K562 (cell line): ENCODE data around the gene SLC35F5. TPM values are rescaled to one million over a fixed set of nuclear protein-coding genes. Genes with fewer than 3 reads are reported as not detected.

Source experiments
- ATAC-seq: fragments of 200-7000 bp; cut with Tn5 transposase; 3 replicates; pipeline ENCODE4 v1.9.1; 2020; ENCODE audit warnings: moderate library complexity
- BruUV-seq: library from RNA; stranded (reverse); fragments of 400-500 nt; replicated peaks from 2 replicates; lab custom pipeline; 2021; lab: Mats Ljungman, UMichigan
- CTCF ChIA-PET: fragments of 300-600 bp; formaldehyde crosslinking; extraction: SDS; loops from one replicate; lab custom pipeline; 2021; ENCODE audit warnings: low intra/inter-chr PET ratio; lab: Yijun Ruan, JAX
- POLR2A ChIA-PET: fragments of 300-600, 350-650 bp; sonication (Branson Sonifier 250); formaldehyde crosslinking; extraction: SDS; loops from one replicate; lab custom pipeline; 2021; ENCODE audit warnings: antibody characterized with exemption, inconsistent platforms; lab: Yijun Ruan, JAX
- DNase-seq, 4 experiments: peaks; one replicate each; pipeline versions ENCODE4 v3.0.0 to v3.0.0-alpha.2; 2011 to 2018; ENCODE audit warnings: low spot score in 3 of 4, mixed read lengths in 3 of 4; ENCODE audit errors: extremely low read depth in 1 of 4
- FAIRE-seq: peaks from 2 replicates; lab custom pipeline; 2011; peaks lifted over from hg19 to GRCh38; lab: Jason Lieb, UNC
- H2AFZ ChIP-seq: 2 replicates; pipeline ENCODE4 v1.6.0; 2011; ENCODE audit warnings: low read depth, low read length, control low read depth, inconsistent platforms
- H3K27ac ChIP-seq: fragments of 200-600 bp; 3 replicates; pipeline ENCODE4 v1.8.0; 2011; ENCODE audit warnings: low read depth, mild to moderate bottlenecking, control low read depth, inconsistent platforms, low read length, moderate library complexity, mixed read lengths; ENCODE audit errors: extremely low read depth
- H3K27me3 ChIP-seq, 2 experiments: fragments of 300-600 bp in 1 of 2; 2 replicates in 1 of 2; 3 replicates in 1 of 2; pipeline versions ENCODE4 v1.6.0 to v1.8.0; 2011; ENCODE audit warnings: inconsistent platforms in 2 of 2, low read length in 2 of 2, mild to moderate bottlenecking in 1 of 2, mixed read lengths in 1 of 2, moderate library complexity in 1 of 2; ENCODE audit not compliant: control insufficient read depth in 2 of 2, insufficient read depth in 2 of 2
- H3K36me3 ChIP-seq: fragments of 300-600 bp; 3 replicates; pipeline ENCODE4 v1.8.0; 2011; ENCODE audit warnings: mild to moderate bottlenecking, low read length, inconsistent platforms; ENCODE audit not compliant: control insufficient read depth, insufficient read depth
- H3K4me1 ChIP-seq, 2 experiments: fragments of 200-600 bp in 1 of 2; replicated peaks in 1 of 2; 2 replicates in 1 of 2; 3 replicates in 1 of 2; pipeline versions ENCODE4 v1.5.1 to v1.8.0; 2011; ENCODE audit warnings: inconsistent platforms in 2 of 2, low read length in 2 of 2, mild to moderate bottlenecking in 1 of 2, mixed read lengths in 1 of 2, moderate library complexity in 1 of 2; ENCODE audit not compliant: control insufficient read depth in 2 of 2, insufficient read depth in 2 of 2
- H3K4me2 ChIP-seq: 2 replicates; pipeline ENCODE4 v1.6.1; 2011; ENCODE audit warnings: low read length, control low read depth, inconsistent platforms, mixed read lengths; ENCODE audit not compliant: insufficient read depth
- H3K4me3 ChIP-seq: fragments of 200-600 bp; sonication (generic), shearing (Covaris generic); 2 replicates; pipeline ENCODE4 v1.5.1; 2016; ENCODE audit warnings: control low read depth, inconsistent platforms
- H3K79me2 ChIP-seq: fragments of 200-600 bp; 3 replicates; pipeline ENCODE4 v1.8.0; 2011; ENCODE audit warnings: low read length, inconsistent platforms; ENCODE audit not compliant: control insufficient read depth, insufficient read depth
- H3K9ac ChIP-seq, 2 experiments: 2 replicates each; pipeline versions ENCODE4 v1.6.0 to v1.6.1; 2011; ENCODE audit warnings: low read depth in 2 of 2, low read length in 2 of 2, control low read depth in 1 of 2, inconsistent platforms in 1 of 2, mild to moderate bottlenecking in 1 of 2, mixed read lengths in 1 of 2; ENCODE audit not compliant: insufficient read depth in 1 of 2
- H3K9me1 ChIP-seq: one replicate; pipeline ENCODE4 v1.6.0; 2011; ENCODE audit warnings: inconsistent platforms, mild to moderate bottlenecking, low read length, moderate library complexity; ENCODE audit not compliant: control insufficient read depth, insufficient read depth
- H3K9me3 ChIP-seq: replicated peaks from 2 replicates; pipeline ENCODE4 v1.5.1; 2011; ENCODE audit warnings: low read depth, low read length, inconsistent platforms; ENCODE audit not compliant: control insufficient read depth, insufficient read depth
- H4K20me1 ChIP-seq: replicated peaks from 2 replicates; pipeline ENCODE4 v1.6.1; 2011; ENCODE audit warnings: low read length, inconsistent platforms, mixed read lengths; ENCODE audit not compliant: control insufficient read depth, insufficient read depth
- ASH1L ChIP-seq: fragments of 450-650 bp; IDR thresholded peaks from 2 replicates; pipeline ENCODE4 v1.6.1; 2018; ENCODE audit warnings: borderline replicate concordance, mild to moderate bottlenecking, low read depth; ENCODE audit not compliant: partially characterized antibody
- FOXJ3 ChIP-seq: sonication (generic); formaldehyde crosslinking; IDR thresholded peaks from 2 replicates; pipeline ENCODE4 v1.4.0; 2020; ENCODE audit warnings: mild to moderate bottlenecking, missing genetic modification reagents
- GATAD2B ChIP-seq: fragments of 450-650 bp; IDR thresholded peaks from 2 replicates; pipeline ENCODE4 v1.6.1; 2017; ENCODE audit warnings: mild to moderate bottlenecking, borderline replicate concordance
- JUNB ChIP-seq: fragments of 450-650 bp; formaldehyde crosslinking; conservative IDR thresholded peaks from 2 replicates; pipeline ENCODE4 v1.4.0; 2020; ENCODE audit warnings: mild to moderate bottlenecking
- L3MBTL2 ChIP-seq: fragments of 450-650 bp; IDR thresholded peaks from 2 replicates; pipeline ENCODE4 v1.6.1; 2016; ENCODE audit warnings: mild to moderate bottlenecking, moderate library complexity
- LCOR ChIP-seq: sonication (generic); formaldehyde crosslinking; IDR thresholded peaks from 2 replicates; pipeline ENCODE4 v1.8.0; 2022; ENCODE audit warnings: mild to moderate bottlenecking, missing genetic modification reagents
- NR2C1 ChIP-seq, 2 experiments: fragments of 450-650 bp; IDR thresholded peaks; 2 replicates each; pipeline ENCODE4 v1.6.1; 2017; ENCODE audit warnings: mild to moderate bottlenecking in 2 of 2, antibody characterized with exemption in 1 of 2, inconsistent platforms in 1 of 2, missing compliant biosample characterization in 1 of 2, missing genetic modification characterization in 1 of 2
- RAD21 ChIP-seq, 2 experiments: fragments of 250-450 bp in 1 of 2; fragments of 450-650 bp in 1 of 2; sonication (Bioruptor Pico) in 1 of 2; formaldehyde crosslinking in 1 of 2; IDR thresholded peaks in 1 of 2; conservative IDR thresholded peaks in 1 of 2; 2 replicates each; pipeline versions ENCODE4 v1.4.0 to v1.8.0; 2020 to 2022; ENCODE audit warnings: mild to moderate bottlenecking in 2 of 2, moderate library complexity in 1 of 2
- SIN3B ChIP-seq: fragments of 450-650 bp; IDR thresholded peaks from 2 replicates; pipeline ENCODE4 v1.6.1; 2017; ENCODE audit warnings: low read depth, mild to moderate bottlenecking, moderate library complexity
- ZEB2 ChIP-seq: fragments of 450-650 bp; IDR thresholded peaks from 2 replicates; pipeline ENCODE4 v1.6.1; 2016
- ZNF3 ChIP-seq: fragments of 250-450 bp; sonication (Bioruptor Pico); IDR thresholded peaks from 2 replicates; pipeline ENCODE4 v1.5.0; 2021; ENCODE audit warnings: mild to moderate bottlenecking, moderate library complexity
- ZNF431 ChIP-seq: sonication (generic); formaldehyde crosslinking; IDR thresholded peaks from 2 replicates; pipeline ENCODE4 v1.8.0; 2022; ENCODE audit warnings: mild to moderate bottlenecking, missing genetic modification reagents
- WGBS: fragments of 100-300 bp; shearing (Covaris generic); methylation state at CpG from one replicate; pipeline ENCODE4 v1.1.6; 2016; ENCODE audit warnings: low coverage, mixed read lengths; ENCODE audit not compliant: insufficient coverage; ENCODE audit errors: missing lambda C conversion rate; 5-methylcytosine and 5-hydroxymethylcytosine counted together
- in situ Hi-C: fragments of 300-500 bp; cut with MboI; formaldehyde crosslinking; loops from 4 replicates; pipeline ENCODE4 v1.15.0; 2018; ENCODE audit warnings: inconsistent platforms, mixed read lengths
- intact Hi-C: fragments of 100-400 bp; cut with micrococcal nuclease; formaldehyde crosslinking; loops from 2 replicates; pipeline ENCODE4 v1.14.2; 2022
- polyA plus RNA-seq, 8 experiments: library from polyadenylated mRNA; depleted of rRNA in 4 of 8; stranded (reverse) in 5 of 8; unstranded in 3 of 8; fragments of >200 nt; fragmentation: Nextera tagmentation in 2 of 8; fragmentation: Illumina TruSeq in 1 of 8; extraction: Ambion mirVana in 2 of 8; extraction: Trizol in 1 of 8; gene quantifications; 2 replicates each; pipeline versions ENCODE4 v1.2.1 to v1.2.3, GENCODE V29; 2011 to 2014; ENCODE audit warnings: inconsistent platforms in 1 of 8, missing spikeins in 1 of 8
- total RNA-seq, 7 experiments: library from RNA; depleted of rRNA in 6 of 7; stranded (reverse); fragments of >200 nt in 6 of 7; fragmentation: Illumina TruSeq in 2 of 7; extraction: Trizol in 2 of 7; gene quantifications; 2 replicates each; pipeline versions ENCODE4 v1.2.1 to v1.2.3, GENCODE V29; 2011 to 2021; ENCODE audit warnings: low replicate concordance in 1 of 7
- TF ChIP-seq, protein P1 (sequence below), 2 experiments: fragments of 450-650 bp in 1 of 2; sonication (generic) in 1 of 2; formaldehyde crosslinking in 1 of 2; IDR thresholded peaks in 1 of 2; conservative IDR thresholded peaks in 1 of 2; 2 replicates each; pipeline versions ENCODE4 v1.6.1 to v1.8.1; 2016 to 2023; ENCODE audit warnings: mild to moderate bottlenecking in 2 of 2, moderate library complexity in 2 of 2, inconsistent platforms in 1 of 2, missing genetic modification reagents in 1 of 2
- TF ChIP-seq, protein P2 (sequence below): fragments of 250-450 bp; sonication (Bioruptor Pico); IDR thresholded peaks from 2 replicates; pipeline ENCODE4 v1.5.0; 2021; ENCODE audit warnings: mild to moderate bottlenecking, borderline replicate concordance
- TF ChIP-seq, protein P3 (sequence below): IDR thresholded peaks from 2 replicates; pipeline ENCODE4 v1.6.1; 2011; ENCODE audit not compliant: insufficient read length; ENCODE audit errors: extremely low read depth

Gene SLC35F5
- total and polyA plus RNA-seq, 9 of the 15 experiments (the other 6 are each of a cell fraction or from before 2014, with no cell fraction given), result 4.9 to 50.7 (median 30.5) TPM

DNA sequence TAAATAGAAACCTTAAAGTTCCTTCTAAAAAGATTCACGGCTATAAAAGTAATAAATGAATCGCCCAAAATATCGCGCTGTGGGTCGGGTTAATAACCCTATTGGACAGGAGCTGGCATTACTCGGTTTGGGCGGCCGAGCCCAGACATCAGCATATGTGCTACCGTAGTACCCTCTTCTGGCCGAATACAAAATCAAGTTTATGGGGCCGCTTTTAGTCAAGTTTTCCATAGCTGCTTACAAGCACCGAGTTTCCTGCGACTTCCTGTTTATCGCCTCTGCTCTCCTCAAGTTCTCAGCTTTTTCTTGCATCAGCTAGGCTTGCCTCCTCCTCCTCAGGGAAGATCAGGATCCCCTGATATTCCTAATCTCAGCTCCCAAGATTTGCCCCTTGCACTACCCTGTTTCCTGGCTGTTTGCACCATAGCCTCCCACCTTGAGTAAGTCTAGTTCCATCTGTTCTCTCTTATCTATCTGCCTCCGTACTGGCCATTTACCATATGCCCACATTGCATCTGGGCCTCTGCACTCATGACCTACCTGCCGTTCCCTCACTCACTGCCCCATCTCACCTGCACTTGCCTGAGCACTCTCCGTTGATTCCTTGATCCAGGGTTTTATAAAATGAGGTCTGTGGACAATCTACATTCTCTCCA is 56.1 kb downstream of the SLC35F5 start:
- Histone ChIP-seq H3K9ac (peak overlapping the region in 1 of 2 experiments; percentile 22; a peak in 1 of 4 replicates), H4K20me1 (no peaks in the 10 kb centered on the region), H3K4me2 (peak overlapping the region; percentile 67), H3K4me1 (no peaks in the 10 kb centered on the region), H3K79me2 (no peaks in the 10 kb centered on the region), H3K36me3 (no peaks in the 10 kb centered on the region), H3K27ac (no peak overlapping the region; the same call in 2 of the 3 replicates), H3K9me1 (no peaks in the 10 kb centered on the region), H3K9me3 (no peaks in the 10 kb centered on the region; the same call in 1 of the 2 replicates), H2AFZ (peak overlapping the region; percentile 87), H3K27me3 (no peaks in the 10 kb centered on the region), H3K4me3 (no peak overlapping the region)
- CTCF ChIA-PET, result interaction anchor here (0.9 kb wide), 1 partner anchor 96 kb away, joined by 4 read pairs; no protein-coding TSS in a partner anchor
- intact Hi-C loops (no loop called here), in situ Hi-C loops (no loop called here)
- FAIRE-seq, result peak; percentile 90
- POLR2A ChIA-PET, result interaction anchor here (1.4 kb wide), 1 partner anchor 16 kb away, joined by 3 read pairs; no protein-coding TSS in a partner anchor
- peak; percentile 95 for ATAC-seq
- BruUV-seq, result no TSS peak
- DNase-seq, result peak; percentile 15 to 72 (median 46)
- 11% methylated on average over 17 of the region's 17 CpGs for WGBS
- TF ChIP-seq ZNF431 (CRISPR knock-in tag) (no peak), JUNB (CRISPR knock-in tag) (no peak), GATAD2B (no peak), FOXJ3 (CRISPR knock-in tag) (no peak), RAD21 (CRISPR knock-in tag; conservative IDR thresholded peaks at IDR 0.05 in 1 of 2, IDR thresholded peaks at IDR 0.05 in 1 of 2) (peak; percentile 87 to 90), ZEB2 (0 out of 2 replicates have a peak, but pooled peaks have one; percentile 12), L3MBTL2 (peak; percentile 30; the same call in 1 of the 2 replicates), NR2C1 (IDR thresholded peaks at IDR 0.05) (no peak), NR2C1 (tag; IDR thresholded peaks at IDR 0.05) (no peak), LCOR (peak; percentile 41; the same call in 1 of the 2 replicates), ZNF3 (CRISPR knock-in tag) (no peak), SIN3B (no peak), ASH1L (no peak)
- TF ChIP-seq, protein P1, sequence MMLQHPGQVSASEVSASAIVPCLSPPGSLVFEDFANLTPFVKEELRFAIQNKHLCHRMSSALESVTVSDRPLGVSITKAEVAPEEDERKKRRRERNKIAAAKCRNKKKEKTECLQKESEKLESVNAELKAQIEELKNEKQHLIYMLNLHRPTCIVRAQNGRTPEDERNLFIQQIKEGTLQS (IDR thresholded peaks at IDR 0.05), result peak; percentile 39; the same call in 1 of the 2 replicates
- TF ChIP-seq, protein P1 (CRISPR knock-in tag; conservative IDR thresholded peaks at IDR 0.05), result no peak
- TF ChIP-seq, protein P2, sequence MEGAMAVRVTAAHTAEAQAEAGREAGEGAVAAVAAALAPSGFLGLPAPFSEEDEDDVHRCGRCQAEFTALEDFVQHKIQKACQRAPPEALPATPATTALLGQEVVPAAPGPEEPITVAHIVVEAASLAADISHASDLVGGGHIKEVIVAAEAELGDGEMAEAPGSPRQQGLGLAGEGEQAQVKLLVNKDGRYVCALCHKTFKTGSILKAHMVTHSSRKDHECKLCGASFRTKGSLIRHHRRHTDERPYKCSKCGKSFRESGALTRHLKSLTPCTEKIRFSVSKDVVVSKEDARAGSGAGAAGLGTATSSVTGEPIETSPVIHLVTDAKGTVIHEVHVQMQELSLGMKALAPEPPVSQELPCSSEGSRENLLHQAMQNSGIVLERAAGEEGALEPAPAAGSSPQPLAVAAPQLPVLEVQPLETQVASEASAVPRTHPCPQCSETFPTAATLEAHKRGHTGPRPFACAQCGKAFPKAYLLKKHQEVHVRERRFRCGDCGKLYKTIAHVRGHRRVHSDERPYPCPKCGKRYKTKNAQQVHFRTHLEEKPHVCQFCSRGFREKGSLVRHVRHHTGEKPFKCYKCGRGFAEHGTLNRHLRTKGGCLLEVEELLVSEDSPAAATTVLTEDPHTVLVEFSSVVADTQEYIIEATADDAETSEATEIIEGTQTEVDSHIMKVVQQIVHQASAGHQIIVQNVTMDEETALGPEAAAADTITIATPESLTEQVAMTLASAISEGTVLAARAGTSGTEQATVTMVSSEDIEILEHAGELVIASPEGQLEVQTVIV (CRISPR knock-in tag), result no peak
- TF ChIP-seq, protein P3, sequence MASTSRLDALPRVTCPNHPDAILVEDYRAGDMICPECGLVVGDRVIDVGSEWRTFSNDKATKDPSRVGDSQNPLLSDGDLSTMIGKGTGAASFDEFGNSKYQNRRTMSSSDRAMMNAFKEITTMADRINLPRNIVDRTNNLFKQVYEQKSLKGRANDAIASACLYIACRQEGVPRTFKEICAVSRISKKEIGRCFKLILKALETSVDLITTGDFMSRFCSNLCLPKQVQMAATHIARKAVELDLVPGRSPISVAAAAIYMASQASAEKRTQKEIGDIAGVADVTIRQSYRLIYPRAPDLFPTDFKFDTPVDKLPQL, result no peak
